H1 (cell line): Measurements from ENCODE around the gene MARS1. TPM values are rescaled to one million over a fixed set of nuclear protein-coding genes. Genes with fewer than 3 reads are reported as not detected.
"Not testable (repeated sequence)": the region's sequence is repeated elsewhere in the genome, so short reads cannot be mapped to it uniquely, and the experiment has no call there.

Experiments used
- CTCF ChIA-PET: fragments of 300-600 bp; sonication (Branson Sonifier 250); formaldehyde crosslinking; loops from one replicate; lab custom pipeline; 2021; ENCODE audit not compliant: partially characterized antibody; lab: Charles Lee
- POLR2A ChIA-PET: fragments of 300-600 bp; sonication (Branson Sonifier 250); formaldehyde crosslinking; loops from one replicate; lab custom pipeline; 2021; ENCODE audit warnings: inconsistent platforms; ENCODE audit not compliant: partially characterized antibody; lab: Charles Lee
- DNase-seq, 2 experiments: peaks; one replicate each; pipeline versions ENCODE4 v3.0.0 to v3.0.0-alpha.2; 2010 to 2022; ENCODE audit warnings: low spot score in 2 of 2, low read depth in 1 of 2, mixed read lengths in 1 of 2
- FAIRE-seq: peaks from 2 replicates; lab custom pipeline; 2011; peaks lifted over from hg19 to GRCh38; lab: Jason Lieb, UNC
- H2AFZ ChIP-seq: 2 replicates; pipeline ENCODE4 v1.8.1; 2012; ENCODE audit warnings: low read length, inconsistent platforms
- H2AK5ac ChIP-seq: 2 replicates; pipeline ENCODE4 v1.6.1; 2013; ENCODE audit warnings: low read depth, low read length
- H2BK120ac ChIP-seq: replicated peaks from 2 replicates; pipeline ENCODE3; 2013; ENCODE audit warnings: low read depth, low read length, inconsistent platforms
- H2BK12ac ChIP-seq: 2 replicates; pipeline ENCODE4 v1.6.1; 2013; ENCODE audit warnings: low read depth, low read length
- H2BK15ac ChIP-seq: 2 replicates; pipeline ENCODE4 v1.6.1; 2013; ENCODE audit warnings: low read length
- H2BK20ac ChIP-seq: 2 replicates; pipeline ENCODE4 v1.6.1; 2013; ENCODE audit warnings: low read length
- H2BK5ac ChIP-seq: 2 replicates; pipeline ENCODE4 v1.6.1; 2013; ENCODE audit warnings: low read depth, low read length
- H3K14ac ChIP-seq: 2 replicates; pipeline ENCODE4 v1.6.1; 2013; ENCODE audit warnings: inconsistent platforms; ENCODE audit not compliant: insufficient read length
- H3K18ac ChIP-seq: 2 replicates; pipeline ENCODE4 v1.6.1; 2013; ENCODE audit warnings: low read length; ENCODE audit errors: extremely low read depth
- H3K23ac ChIP-seq: 2 replicates; pipeline ENCODE4 v1.6.1; 2013; ENCODE audit warnings: inconsistent platforms; ENCODE audit not compliant: insufficient read length
- H3K23me2 ChIP-seq: 2 replicates; pipeline ENCODE4 v1.6.1; 2013; ENCODE audit warnings: low read depth, low read length
- H3K27ac ChIP-seq: 2 replicates; pipeline ENCODE4 v1.6.1; 2011; ENCODE audit warnings: low read depth, low read length, inconsistent platforms
- H3K27me3 ChIP-seq, 4 experiments: replicated peaks in 1 of 4; 1 replicate in 1 of 4; 2 replicates in 3 of 4; pipeline versions ENCODE4 v1.6.1 to v1.8.1; 2011 to 2013; ENCODE audit warnings: low read length in 3 of 4, mild to moderate bottlenecking in 3 of 4, inconsistent platforms in 2 of 4, mixed read lengths in 2 of 4, moderate library complexity in 1 of 4; ENCODE audit not compliant: control insufficient read depth in 3 of 4, insufficient read depth in 3 of 4; ENCODE audit errors: extremely low read depth in 1 of 4
- H3K36me3 ChIP-seq, 4 experiments: 2 replicates each; pipeline versions ENCODE4 v1.6.1 to v1.8.1; 2011 to 2013; ENCODE audit warnings: mild to moderate bottlenecking in 4 of 4, low read length in 3 of 4, moderate library complexity in 2 of 4, control low read depth in 1 of 4, inconsistent platforms in 1 of 4; ENCODE audit not compliant: insufficient read depth in 4 of 4, control insufficient read depth in 2 of 4
- H3K4ac ChIP-seq: replicated peaks from 2 replicates; pipeline ENCODE3; 2013; ENCODE audit warnings: low read length, low read depth, mixed read lengths, inconsistent platforms; ENCODE audit not compliant: insufficient read length
- H3K4me1 ChIP-seq, 4 experiments: replicated peaks in 1 of 4; 1 replicate in 1 of 4; 2 replicates in 3 of 4; pipeline versions ENCODE4 v1.6.1 to v1.8.1; 2011 to 2013; ENCODE audit warnings: low read length in 3 of 4, inconsistent platforms in 2 of 4, mixed read lengths in 1 of 4; ENCODE audit not compliant: insufficient read depth in 4 of 4, control insufficient read depth in 3 of 4
- H3K4me2 ChIP-seq, 2 experiments: 2 replicates each; pipeline versions ENCODE4 v1.6.1 to v1.8.1; 2011 to 2013; ENCODE audit warnings: low read depth in 2 of 2, low read length in 2 of 2, control low read depth in 1 of 2, inconsistent platforms in 1 of 2, mild to moderate bottlenecking in 1 of 2; ENCODE audit not compliant: insufficient read depth in 1 of 2
- H3K4me3 ChIP-seq, 4 experiments: fragments of 200-600, 300-600 bp in 1 of 4; sonication (generic), shearing (Covaris generic), sonication (Bioruptor Twin) in 1 of 4; 2 replicates each; pipeline versions ENCODE4 v1.5.1 to v1.8.1; 2011 to 2016; ENCODE audit warnings: low read length in 4 of 4, low read depth in 3 of 4, control low read depth in 2 of 4, inconsistent platforms in 2 of 4, mild to moderate bottlenecking in 2 of 4, mixed read lengths in 1 of 4, moderate library complexity in 1 of 4; ENCODE audit not compliant: insufficient read depth in 2 of 4; ENCODE audit errors: extremely low read depth in 1 of 4
- H3K56ac ChIP-seq: replicated peaks from 2 replicates; pipeline ENCODE3; 2013; ENCODE audit warnings: low read depth, mild to moderate bottlenecking, mixed read lengths, low read length, inconsistent platforms; ENCODE audit not compliant: insufficient read length
- H3K79me1 ChIP-seq: 2 replicates; pipeline ENCODE4 v1.6.1; 2013; ENCODE audit warnings: low read depth, low read length, control low read depth
- H3K79me2 ChIP-seq, 2 experiments: 2 replicates each; pipeline versions ENCODE4 v1.6.1 to v1.8.1; 2012 to 2013; ENCODE audit warnings: low read length in 2 of 2, mild to moderate bottlenecking in 2 of 2, inconsistent platforms in 1 of 2; ENCODE audit not compliant: insufficient read depth in 2 of 2, control insufficient read depth in 1 of 2
- H3K9ac ChIP-seq, 4 experiments: replicated peaks in 1 of 4; 1 replicate in 1 of 4; 2 replicates in 3 of 4; pipeline versions ENCODE4 v1.6.1 to v1.8.1; 2011 to 2013; ENCODE audit warnings: low read depth in 3 of 4, low read length in 3 of 4, control low read depth in 2 of 4, mild to moderate bottlenecking in 2 of 4, moderate library complexity in 2 of 4, inconsistent platforms in 1 of 4; ENCODE audit errors: extremely low read depth in 1 of 4
- H3K9me3 ChIP-seq, 2 experiments: 2 replicates each; pipeline versions ENCODE4 v1.6.1 to v1.8.1; 2012 to 2013; ENCODE audit warnings: mild to moderate bottlenecking in 2 of 2, moderate library complexity in 2 of 2, control low read depth in 1 of 2, inconsistent platforms in 1 of 2, low read depth in 1 of 2, low read length in 1 of 2, mixed read lengths in 1 of 2; ENCODE audit not compliant: insufficient read depth in 2 of 2
- H4K20me1 ChIP-seq, 2 experiments: replicated peaks in 1 of 2; 2 replicates each; pipeline versions ENCODE3 to v1.8.1; 2011 to 2013; ENCODE audit warnings: inconsistent platforms in 2 of 2, low read length in 2 of 2, mild to moderate bottlenecking in 1 of 2; ENCODE audit not compliant: insufficient read depth in 2 of 2, control insufficient read depth in 1 of 2
- H4K5ac ChIP-seq: 2 replicates; pipeline ENCODE4 v1.6.1; 2013; ENCODE audit warnings: low read length, low read depth, mixed read lengths, inconsistent platforms; ENCODE audit not compliant: insufficient read length
- H4K8ac ChIP-seq: 2 replicates; pipeline ENCODE4 v1.8.0; 2013; ENCODE audit warnings: mild to moderate bottlenecking, moderate library complexity, low read length, inconsistent platforms; ENCODE audit not compliant: insufficient read depth; ENCODE audit errors: extremely low read depth
- H4K91ac ChIP-seq: replicated peaks from 2 replicates; pipeline ENCODE3; 2013; ENCODE audit warnings: low read length, mixed read lengths, inconsistent platforms; ENCODE audit not compliant: insufficient read length
- WGBS, 2 experiments: shearing (Covaris generic) in 1 of 2; methylation state at CpG; one replicate each; pipeline versions ENCODE4 v1.1.6 to v1.1.7; 2013 to 2015; ENCODE audit warnings: low lambda C conversion rate in 2 of 2, mixed read lengths in 2 of 2, inconsistent platforms in 1 of 2, low coverage in 1 of 2, missing lambda C conversion rate in 1 of 2; ENCODE audit not compliant: insufficient replicate concordance in 2 of 2, insufficient coverage in 1 of 2, insufficient read length in 1 of 2; ENCODE audit errors: extremely low coverage in 1 of 2, missing lambda C conversion rate in 1 of 2; 5-methylcytosine and 5-hydroxymethylcytosine counted together
- polyA plus RNA-seq, 7 experiments: library from polyadenylated mRNA; depleted of rRNA in 3 of 7; stranded (reverse) in 5 of 7; unstranded in 2 of 7; fragments of >200 nt in 5 of 7; fragments of 200-250 nt in 2 of 7; gene quantifications; 1 replicate in 5 of 7; 2 replicates in 1 of 7; 4 replicates in 1 of 7; pipeline versions ENCODE4 v1.2.1 to v1.2.3, GENCODE V29; 2011 to 2013; ENCODE audit warnings: missing spikeins in 2 of 7, mixed read lengths in 2 of 7
- total RNA-seq: library from RNA; stranded (reverse); fragmentation: NEBNext Ultra II Directional; extraction: Animal tissue kit (Norgen Biotek cat#: 25700); gene quantifications from 2 replicates; pipeline ENCODE4 v1.2.1, GENCODE V29; 2021

MARS1 gene
- total and polyA plus RNA-seq, 2 of the 8 experiments (the other 6 are each of a cell fraction or from before 2014, with no cell fraction given), result 194 to 407 TPM

DNA sequence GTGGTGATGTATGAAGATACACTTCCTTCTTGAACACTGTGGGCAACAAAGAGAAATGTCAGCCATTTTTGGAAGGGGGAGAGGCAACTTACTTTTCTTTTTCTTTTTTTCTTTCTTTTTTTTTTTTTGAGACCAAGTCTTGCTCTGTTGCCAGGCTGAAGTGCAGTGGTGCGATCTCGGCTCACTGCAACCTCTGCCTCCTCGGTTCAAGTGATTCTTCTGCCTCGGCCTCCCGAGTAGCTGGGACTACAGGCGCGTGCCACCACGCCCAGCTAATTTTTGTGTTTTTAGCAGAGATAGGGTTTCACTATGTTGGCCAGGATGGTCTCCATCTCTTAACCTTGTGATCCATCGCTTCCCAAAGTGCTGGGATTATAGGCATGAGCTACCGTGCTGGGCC lies 29.9 kb downstream of the MARS1 start:
- not testable (repeated sequence) for H2AK5ac ChIP-seq, H4K5ac ChIP-seq, H3K18ac ChIP-seq, H2BK120ac ChIP-seq, H2BK5ac ChIP-seq, H2BK15ac ChIP-seq, H3K27ac ChIP-seq, H4K8ac ChIP-seq, H3K79me1 ChIP-seq, H3K27me3 ChIP-seq, H3K4ac ChIP-seq, H3K9ac ChIP-seq, H3K9me3 ChIP-seq, H2BK12ac ChIP-seq, H4K91ac ChIP-seq, FAIRE-seq, H2BK20ac ChIP-seq, H3K14ac ChIP-seq, H2AFZ ChIP-seq, DNase-seq, H3K23ac ChIP-seq, H3K56ac ChIP-seq
- Histone ChIP-seq H3K4me1 (peaks cover 4 to 15% (median 12%) of the 10 kb centered on the region in 4 experiments), H3K23me2 (peaks cover 15% of the 10 kb centered on the region), H4K20me1 (peaks cover 5 to 14% of the 10 kb centered on the region in 2 experiments), H3K36me3 (peaks cover 35 to 62% (median 47%) of the 10 kb centered on the region in 4 experiments), H3K4me3 (peak overlapping the region in 1 of 4 experiments; percentile 85; a peak in 1 of 8 replicates), H3K4me2 (peak overlapping the region in 1 of 2 experiments; percentile 81; a peak in 1 of 4 replicates), H3K79me2 (peaks cover 0 to 20% of the 10 kb centered on the region in 2 experiments; a peak in 2 of 4 replicates)
- POLR2A ChIA-PET, result interaction anchor here (0.6 to 6.0 kb wide), 16 partner anchors 7 to 286 kb away, joined by 3 to 60 read pairs (median 6); partner anchors contain the start of gene DCTN2
- WGBS, 2 experiments, result 91% methylated on average over 10 of the region's 10 CpGs; no CpG with 5 or more reads in 1 of the 2 experiments
- CTCF ChIA-PET, result interaction anchor here (0.6 to 1.5 kb wide), 4 partner anchors 11 to 43 kb away, joined by 3 to 5 read pairs (median 3); no protein-coding TSS in a partner anchor
